ENCODE data around the gene STK32C. TPM values are rescaled to one million over a fixed set of nuclear protein-coding genes. Genes with fewer than 3 reads are reported as not detected.

STK32C gene
- total RNA-seq, 1 experiment from 2014 or later, result 13.9 TPM

DNA sequence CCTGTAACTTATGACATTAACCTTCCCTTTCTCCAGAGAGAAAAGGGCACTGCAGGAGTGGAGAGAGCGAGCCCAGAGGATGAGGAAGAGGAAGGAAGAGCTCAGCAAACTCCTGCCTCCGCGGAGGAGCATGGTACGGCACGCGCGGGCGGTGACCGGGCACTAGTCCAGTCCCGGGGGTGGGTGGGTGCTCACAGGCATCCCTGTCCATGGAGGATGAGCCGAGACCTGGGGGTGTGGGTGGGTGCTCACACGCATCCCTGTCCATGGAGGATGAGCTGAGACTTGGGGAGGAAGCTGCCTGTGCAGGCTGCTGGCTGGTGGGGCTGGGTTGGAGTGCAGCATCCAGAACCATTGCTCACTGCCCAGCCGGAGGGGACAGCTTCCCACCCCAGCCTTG lies 48.0 kb upstream of the STK32C start:
- CTCF ChIA-PET, result no interaction called here
- Histone ChIP-seq H3K4me1 (replicated peaks; ENCODE audit: insufficient read depth) (no peaks in the 10 kb centered on the region), H3K27me3 (ENCODE audit: insufficient read depth, low read depth) (no peaks in the 10 kb centered on the region), H4K20me1 (ENCODE audit: insufficient read depth) (no peaks in the 10 kb centered on the region), H3K4me3 (no peak overlapping the region), H3K27ac (no peak overlapping the region), H3K9me3 (ENCODE audit: insufficient read depth, low read depth) (no peaks in the 10 kb centered on the region), H3K36me3 (ENCODE audit: low read depth) (no peaks in the 10 kb centered on the region), H3F3A (ENCODE audit: insufficient read depth, low read depth) (no peaks in the 10 kb centered on the region), H3K4me2 (no peak overlapping the region), H2AFZ (no peak overlapping the region), H3K79me2 (ENCODE audit: low read depth) (no peaks in the 10 kb centered on the region), H3K9me2 (ENCODE audit: insufficient read depth) (no peaks in the 10 kb centered on the region)
- no TSS peak for BruUV-seq (replicated peaks)
- no peak for TF ChIP-seq EZH2 (IDR thresholded peaks at IDR 0.05; ENCODE audit: low read depth)
- TF ChIP-seq, protein P1, sequence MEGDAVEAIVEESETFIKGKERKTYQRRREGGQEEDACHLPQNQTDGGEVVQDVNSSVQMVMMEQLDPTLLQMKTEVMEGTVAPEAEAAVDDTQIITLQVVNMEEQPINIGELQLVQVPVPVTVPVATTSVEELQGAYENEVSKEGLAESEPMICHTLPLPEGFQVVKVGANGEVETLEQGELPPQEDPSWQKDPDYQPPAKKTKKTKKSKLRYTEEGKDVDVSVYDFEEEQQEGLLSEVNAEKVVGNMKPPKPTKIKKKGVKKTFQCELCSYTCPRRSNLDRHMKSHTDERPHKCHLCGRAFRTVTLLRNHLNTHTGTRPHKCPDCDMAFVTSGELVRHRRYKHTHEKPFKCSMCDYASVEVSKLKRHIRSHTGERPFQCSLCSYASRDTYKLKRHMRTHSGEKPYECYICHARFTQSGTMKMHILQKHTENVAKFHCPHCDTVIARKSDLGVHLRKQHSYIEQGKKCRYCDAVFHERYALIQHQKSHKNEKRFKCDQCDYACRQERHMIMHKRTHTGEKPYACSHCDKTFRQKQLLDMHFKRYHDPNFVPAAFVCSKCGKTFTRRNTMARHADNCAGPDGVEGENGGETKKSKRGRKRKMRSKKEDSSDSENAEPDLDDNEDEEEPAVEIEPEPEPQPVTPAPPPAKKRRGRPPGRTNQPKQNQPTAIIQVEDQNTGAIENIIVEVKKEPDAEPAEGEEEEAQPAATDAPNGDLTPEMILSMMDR (conservative IDR thresholded peaks at IDR 0.05), result no peak
- DNase-seq, result no peak
- POLR2A ChIA-PET (ENCODE audit: unreplicated experiment), result no interaction called here
- intact Hi-C loops (cut with micrococcal nuclease; ENCODE audit: unreplicated experiment), result no loop called here

DNA sequence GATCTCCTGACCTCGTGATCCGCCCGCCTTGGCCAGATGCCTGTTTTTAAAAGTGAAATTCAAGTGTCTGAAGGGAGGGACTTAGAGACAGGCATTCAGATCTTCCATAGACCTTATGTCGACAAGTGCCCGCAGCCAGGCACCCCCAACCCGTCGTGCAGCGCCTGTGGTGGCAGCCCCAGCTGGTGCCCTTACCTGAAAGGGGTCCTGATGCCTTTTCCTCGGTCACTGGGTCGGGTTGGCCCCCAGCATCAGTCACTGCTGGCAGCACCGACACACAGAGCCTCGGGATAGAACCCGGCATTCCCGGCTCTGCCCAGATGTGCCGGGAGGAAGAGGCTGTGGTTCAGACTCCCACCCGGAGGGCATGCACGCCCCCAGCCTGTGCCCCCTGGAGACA lies 47.5 kb upstream of the STK32C start:
- ChIA-PET CTCF (no interaction called here), POLR2A (ENCODE audit: unreplicated experiment) (no interaction called here)
- Histone ChIP-seq H3K4me1 (replicated peaks; ENCODE audit: insufficient read depth) (no peaks in the 10 kb centered on the region), H3K36me3 (ENCODE audit: low read depth) (no peaks in the 10 kb centered on the region), H3K4me3 (no peak overlapping the region), H2AFZ (no peak overlapping the region), H3F3A (ENCODE audit: insufficient read depth, low read depth) (no peaks in the 10 kb centered on the region), H3K9me2 (ENCODE audit: insufficient read depth) (no peaks in the 10 kb centered on the region), H3K9me3 (ENCODE audit: insufficient read depth, low read depth) (no peaks in the 10 kb centered on the region), H3K79me2 (ENCODE audit: low read depth) (no peaks in the 10 kb centered on the region), H3K27me3 (ENCODE audit: insufficient read depth, low read depth) (no peaks in the 10 kb centered on the region), H4K20me1 (ENCODE audit: insufficient read depth) (no peaks in the 10 kb centered on the region), H3K4me2 (no peak overlapping the region), H3K27ac (no peak overlapping the region)
- intact Hi-C loops (cut with micrococcal nuclease; ENCODE audit: unreplicated experiment), result no loop called here
- TF ChIP-seq, protein P1 (conservative IDR thresholded peaks at IDR 0.05), result no peak
- no peak for TF ChIP-seq EZH2 (IDR thresholded peaks at IDR 0.05; ENCODE audit: low read depth)
- no peak for DNase-seq
- BruUV-seq (replicated peaks), result no TSS peak

DNA sequence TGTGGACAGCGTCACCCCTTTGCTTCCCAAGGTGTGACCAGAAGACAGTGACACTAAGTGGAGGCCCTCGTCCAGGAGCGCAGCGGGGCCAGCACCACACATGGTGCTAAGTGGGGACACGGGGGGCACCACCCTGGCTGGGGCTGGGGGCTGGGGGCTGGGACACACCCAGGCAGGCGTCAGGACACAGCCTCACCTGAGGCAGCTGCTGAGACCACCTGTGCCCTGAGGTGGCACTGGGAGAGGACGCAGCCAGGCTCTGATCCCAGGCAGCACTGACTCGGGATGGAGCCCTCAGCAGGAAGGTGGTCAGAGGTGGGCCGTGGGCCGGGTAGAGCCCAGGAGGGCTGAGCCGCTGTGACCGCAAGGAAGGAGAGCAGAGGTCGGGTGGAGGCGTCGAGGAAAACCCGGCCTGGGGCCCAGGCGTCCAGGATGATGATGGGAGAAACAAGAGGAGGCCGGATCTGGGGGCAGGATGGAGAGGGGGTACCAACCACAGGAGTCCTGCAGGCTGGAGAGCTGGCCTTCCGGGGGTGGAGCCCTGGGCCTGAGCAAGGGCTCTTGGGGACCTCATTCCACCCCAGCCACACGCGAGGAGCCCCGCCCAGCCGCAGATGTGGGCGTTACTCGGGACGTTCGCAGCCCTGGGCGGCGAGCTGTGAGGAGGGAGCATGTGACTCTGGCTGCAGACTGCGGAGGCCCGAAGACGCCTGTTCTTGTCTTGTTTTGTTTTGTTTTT lies 46.8 kb upstream of the STK32C start:
- no peak overlapping the region for H3K27ac ChIP-seq
- H3F3A ChIP-seq (ENCODE audit: insufficient read depth, low read depth), result no peaks in the 10 kb centered on the region
- no peaks in the 10 kb centered on the region for H3K9me3 ChIP-seq (ENCODE audit: insufficient read depth, low read depth)
- no peaks in the 10 kb centered on the region for H3K4me1 ChIP-seq (replicated peaks; ENCODE audit: insufficient read depth)
- H2AFZ ChIP-seq, result no peak overlapping the region
- no peaks in the 10 kb centered on the region for H3K27me3 ChIP-seq (ENCODE audit: insufficient read depth, low read depth)
- H3K4me2 ChIP-seq, result no peak overlapping the region
- H3K4me3 ChIP-seq, result no peak overlapping the region
- H3K79me2 ChIP-seq (ENCODE audit: low read depth), result no peaks in the 10 kb centered on the region
- H4K20me1 ChIP-seq (ENCODE audit: insufficient read depth), result no peaks in the 10 kb centered on the region
- intact Hi-C loops (cut with micrococcal nuclease; ENCODE audit: unreplicated experiment), result no loop called here
- CTCF ChIA-PET, result no interaction called here
- DNase-seq, result no peak
- H3K9me2 ChIP-seq (ENCODE audit: insufficient read depth), result no peaks in the 10 kb centered on the region
- H3K36me3 ChIP-seq (ENCODE audit: low read depth), result no peaks in the 10 kb centered on the region
- POLR2A ChIA-PET (ENCODE audit: unreplicated experiment), result no interaction called here
- TF ChIP-seq, protein P1 (conservative IDR thresholded peaks at IDR 0.05), result no peak
- no TSS peak for BruUV-seq (replicated peaks)
